Testis (tissue), 2 donors: Measurements from ENCODE around the gene SPACDR.

ENCODE experiments used
- CTCF ChIP-seq, 3 experiments: fragments of 450-650 bp in 2 of 3; fragments of 200-600 bp in 1 of 3; sonication (generic) in 1 of 3; IDR thresholded peaks; one replicate each; pipeline ENCODE4 v1.5.1; 2016 to 2019; ENCODE audit warnings: antibody characterized with exemption in 3 of 3, mild to moderate bottlenecking in 2 of 3, moderate library complexity in 1 of 3
- POLR2A ChIP-seq: fragments of 450-650 bp; IDR thresholded peaks from one replicate; pipeline ENCODE4 v1.6.1; 2017; ENCODE audit warnings: antibody characterized with exemption, mild to moderate bottlenecking, moderate library complexity

- TF ChIP-seq POLR2A (no peak), CTCF (IDR thresholded peaks at IDR 0.05) (no peak)
Measured at GRCh38 chr7:100432053-100432452, 32.0 kb downstream of the SPACDR start.
